ENCODE measurements around the gene ATRX. TPM values are rescaled to one million over a fixed set of nuclear protein-coding genes. Genes with fewer than 3 reads are reported as not detected.
"Not testable (repeated sequence)": the region's sequence is repeated elsewhere in the genome, so short reads cannot be mapped to it uniquely, and the experiment has no call there.

Gene ATRX
- total RNA-seq, 6 donors from 2014 or later, result 57.0 to 151 (median 98.2) TPM

DNA sequence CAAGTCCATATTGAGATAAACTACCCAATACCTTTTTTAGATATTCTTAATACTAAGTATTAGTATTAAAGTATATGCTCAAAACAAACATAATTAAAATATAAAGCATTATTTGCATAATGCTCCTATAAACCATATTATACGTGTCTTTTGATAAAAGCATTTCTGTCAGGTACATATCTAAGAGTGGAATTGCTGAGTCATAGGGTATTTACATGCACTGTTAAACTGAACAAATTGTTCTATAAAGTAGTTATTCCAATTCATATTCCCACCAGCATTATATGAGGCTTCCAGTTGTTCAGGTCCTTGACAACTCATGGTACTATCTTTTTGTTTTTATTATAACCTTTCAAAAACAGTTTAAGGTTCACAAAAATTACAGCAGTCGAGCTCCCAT is 224.6 kb downstream of the ATRX start:
- Histone ChIP-seq H3K9me3 (no peaks in the 10 kb centered on the region), H3K27me3 (no peaks in the 10 kb centered on the region), H3K27ac (no peak overlapping the region), H3K4me3 (no peak overlapping the region), H3K36me3 (peaks cover 0 to 9% (median 0%) of the 10 kb centered on the region in 4 donors), H3K4me1 (no peaks in the 10 kb centered on the region)
- 86 to 94% methylated on average over 2 of the region's 2 CpGs for WGBS, 2 donors
- DNase-seq (no peak), ATAC-seq (ENCODE audit: low FRiP score in 2 of 2) (no peak)
- TF ChIP-seq, protein P1, sequence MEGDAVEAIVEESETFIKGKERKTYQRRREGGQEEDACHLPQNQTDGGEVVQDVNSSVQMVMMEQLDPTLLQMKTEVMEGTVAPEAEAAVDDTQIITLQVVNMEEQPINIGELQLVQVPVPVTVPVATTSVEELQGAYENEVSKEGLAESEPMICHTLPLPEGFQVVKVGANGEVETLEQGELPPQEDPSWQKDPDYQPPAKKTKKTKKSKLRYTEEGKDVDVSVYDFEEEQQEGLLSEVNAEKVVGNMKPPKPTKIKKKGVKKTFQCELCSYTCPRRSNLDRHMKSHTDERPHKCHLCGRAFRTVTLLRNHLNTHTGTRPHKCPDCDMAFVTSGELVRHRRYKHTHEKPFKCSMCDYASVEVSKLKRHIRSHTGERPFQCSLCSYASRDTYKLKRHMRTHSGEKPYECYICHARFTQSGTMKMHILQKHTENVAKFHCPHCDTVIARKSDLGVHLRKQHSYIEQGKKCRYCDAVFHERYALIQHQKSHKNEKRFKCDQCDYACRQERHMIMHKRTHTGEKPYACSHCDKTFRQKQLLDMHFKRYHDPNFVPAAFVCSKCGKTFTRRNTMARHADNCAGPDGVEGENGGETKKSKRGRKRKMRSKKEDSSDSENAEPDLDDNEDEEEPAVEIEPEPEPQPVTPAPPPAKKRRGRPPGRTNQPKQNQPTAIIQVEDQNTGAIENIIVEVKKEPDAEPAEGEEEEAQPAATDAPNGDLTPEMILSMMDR (IDR thresholded peaks at IDR 0.05), result no peak
- TF ChIP-seq POLR2A (IDR thresholded peaks at IDR 0.05) (no peak), POLR2AphosphoS5 (IDR thresholded peaks at IDR 0.05) (no peak), EP300 (IDR thresholded peaks at IDR 0.05) (no peak)

DNA sequence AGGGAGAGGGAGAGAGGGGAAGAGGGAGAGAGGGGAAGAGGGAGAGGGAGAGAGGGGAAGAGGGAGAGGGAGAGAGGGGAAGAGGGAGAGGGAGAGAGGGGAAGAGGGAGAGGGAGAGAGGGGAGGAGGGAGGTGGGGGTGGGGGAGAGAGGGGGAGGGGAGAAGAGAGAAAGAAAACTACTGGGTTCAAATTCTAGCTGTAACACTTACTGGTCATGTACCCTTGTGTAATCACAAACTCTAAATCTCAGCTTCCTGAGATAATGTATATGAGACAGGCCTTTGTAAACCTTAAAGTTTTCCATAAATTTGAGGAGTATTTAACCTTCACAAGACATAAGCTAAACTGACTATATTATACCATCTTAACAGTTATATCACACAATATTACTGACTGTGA is 229.7 kb downstream of the ATRX start:
- H3K4me3 ChIP-seq, result no peak overlapping the region
- no peak overlapping the region for H3K27ac ChIP-seq
- no peaks in the 10 kb centered on the region for H3K4me1 ChIP-seq
- peaks cover 0 to under 1% (median 0%) of the 10 kb centered on the region in 4 donors for H3K9me3 ChIP-seq
- no peak for TF ChIP-seq POLR2AphosphoS5 (IDR thresholded peaks at IDR 0.05)
- TF ChIP-seq POLR2A (IDR thresholded peaks at IDR 0.05), result no peak
- no peak for TF ChIP-seq EP300 (IDR thresholded peaks at IDR 0.05)
- no peaks in the 10 kb centered on the region for H3K27me3 ChIP-seq
- no peak for DNase-seq
- H3K36me3 ChIP-seq, result peaks cover 0 to 9% (median 0%) of the 10 kb centered on the region in 4 donors
- ATAC-seq (ENCODE audit: low FRiP score in 2 of 2), result no peak

DNA sequence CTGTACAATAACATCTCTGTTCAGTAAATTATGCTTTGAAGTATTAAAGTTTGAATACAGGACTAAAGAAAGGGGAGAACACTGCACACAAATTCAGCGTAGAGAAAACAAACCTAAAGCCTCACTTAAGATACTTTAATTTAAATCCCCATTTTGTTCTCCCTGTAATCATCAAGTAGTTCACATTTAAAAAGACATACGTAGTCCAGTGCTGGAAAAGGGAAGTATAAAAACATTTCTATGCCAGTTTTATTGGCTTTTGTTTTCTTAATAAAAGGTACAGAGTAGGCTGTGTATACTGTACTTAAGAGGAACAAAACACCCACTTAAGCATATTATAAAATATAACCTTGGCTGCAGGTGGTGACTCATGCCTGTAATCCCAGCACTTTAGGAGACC is 237.3 kb downstream of the ATRX start:
- Histone ChIP-seq H3K4me1 (no peaks in the 10 kb centered on the region), H3K9me3 (peaks cover 0 to 3% (median 0%) of the 10 kb centered on the region in 4 donors), H3K4me3 (no peak overlapping the region), H3K36me3 (no peaks in the 10 kb centered on the region), H3K27ac (no peak overlapping the region), H3K27me3 (no peaks in the 10 kb centered on the region)
- ATAC-seq (ENCODE audit: low FRiP score in 2 of 2), result no peak
- TF ChIP-seq POLR2AphosphoS5 (IDR thresholded peaks at IDR 0.05) (no peak), POLR2A (IDR thresholded peaks at IDR 0.05) (no peak), EP300 (IDR thresholded peaks at IDR 0.05) (no peak)
- TF ChIP-seq, protein P1 (IDR thresholded peaks at IDR 0.05), result no peak
- 59 to 90% methylated on average over 2 of the region's 2 CpGs for WGBS, 2 donors
- no peak for DNase-seq

GRCh38 chrX:77539778-77540177 is 246.2 kb downstream of the ATRX start:
- H3K27ac ChIP-seq; H3K4me1 ChIP-seq; H3K4me3 ChIP-seq; H3K27me3 ChIP-seq; ATAC-seq (ENCODE audit: low FRiP score in 2 of 2); DNase-seq; H3K36me3 ChIP-seq: not testable (repeated sequence)
- WGBS, 2 donors, result 71 to 97% methylated on average over 2 of the region's 2 CpGs
- peaks cover 0 to 12% (median 0%) of the 10 kb centered on the region in 4 donors for H3K9me3 ChIP-seq

DNA sequence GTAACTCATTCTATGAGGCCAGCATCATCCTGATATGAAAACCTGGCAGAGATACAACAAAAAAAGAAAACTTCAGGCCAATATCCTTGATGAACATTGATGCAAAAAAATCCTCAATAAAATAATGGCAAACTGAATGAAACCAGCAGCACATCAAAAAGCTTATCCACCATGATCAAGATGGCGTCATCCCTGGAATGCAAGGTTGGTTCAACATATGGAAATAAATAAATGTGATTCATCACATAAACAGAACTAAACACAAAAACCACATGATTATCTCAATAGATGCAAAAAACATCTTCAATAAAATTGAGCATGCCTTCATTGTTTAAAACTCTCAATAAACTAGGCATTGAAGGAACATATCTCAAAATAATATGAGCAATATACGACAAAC is 254.8 kb downstream of the ATRX start:
- H3K4me3 ChIP-seq; ATAC-seq (ENCODE audit: low FRiP score in 2 of 2); DNase-seq; H3K4me1 ChIP-seq; H3K27me3 ChIP-seq; H3K27ac ChIP-seq; H3K9me3 ChIP-seq; H3K36me3 ChIP-seq: not testable (repeated sequence)
- 89 to 100% methylated on average over 2 of the region's 2 CpGs for WGBS, 2 donors

DNA sequence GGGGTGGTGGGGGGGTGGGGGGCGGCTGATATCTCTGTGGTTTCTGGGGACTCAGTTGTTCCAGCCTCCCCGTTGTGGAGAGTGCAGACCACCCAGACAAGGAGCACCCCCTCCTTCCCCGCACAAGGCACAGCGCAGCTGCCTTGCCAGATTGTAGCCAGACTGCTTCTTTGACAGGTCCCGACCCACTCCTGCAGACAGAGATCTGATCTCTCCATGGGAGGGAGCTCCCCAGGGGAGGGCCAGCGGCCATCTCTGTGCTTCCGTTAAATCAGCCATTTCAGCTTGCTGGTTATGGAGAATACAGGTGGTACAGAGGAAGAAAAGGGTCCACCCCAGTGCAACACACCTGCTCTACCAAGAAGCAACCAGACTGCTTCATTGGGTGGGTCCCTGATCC is 258.0 kb downstream of the ATRX start:
- Histone ChIP-seq H3K4me3 (no peak overlapping the region), H3K27ac (no peak overlapping the region), H3K36me3 (no peaks in the 10 kb centered on the region), H3K9me3 (peaks cover 0 to 10% (median 0%) of the 10 kb centered on the region in 4 donors), H3K4me1 (no peaks in the 10 kb centered on the region), H3K27me3 (no peaks in the 10 kb centered on the region)
- no peak for DNase-seq
- WGBS, 2 donors, result 82% methylated on average over 7 of the region's 7 CpGs; no CpG with 5 or more reads in 1 of the 2 donors
- TF ChIP-seq POLR2A (IDR thresholded peaks at IDR 0.05) (no peak), POLR2AphosphoS5 (IDR thresholded peaks at IDR 0.05) (no peak)
- TF ChIP-seq, protein P1 (IDR thresholded peaks at IDR 0.05), result no peak
- ATAC-seq (ENCODE audit: low FRiP score in 2 of 2), result no peak
